Measurements from ENCODE around the gene EXOC7.

Gene EXOC7

DNA sequence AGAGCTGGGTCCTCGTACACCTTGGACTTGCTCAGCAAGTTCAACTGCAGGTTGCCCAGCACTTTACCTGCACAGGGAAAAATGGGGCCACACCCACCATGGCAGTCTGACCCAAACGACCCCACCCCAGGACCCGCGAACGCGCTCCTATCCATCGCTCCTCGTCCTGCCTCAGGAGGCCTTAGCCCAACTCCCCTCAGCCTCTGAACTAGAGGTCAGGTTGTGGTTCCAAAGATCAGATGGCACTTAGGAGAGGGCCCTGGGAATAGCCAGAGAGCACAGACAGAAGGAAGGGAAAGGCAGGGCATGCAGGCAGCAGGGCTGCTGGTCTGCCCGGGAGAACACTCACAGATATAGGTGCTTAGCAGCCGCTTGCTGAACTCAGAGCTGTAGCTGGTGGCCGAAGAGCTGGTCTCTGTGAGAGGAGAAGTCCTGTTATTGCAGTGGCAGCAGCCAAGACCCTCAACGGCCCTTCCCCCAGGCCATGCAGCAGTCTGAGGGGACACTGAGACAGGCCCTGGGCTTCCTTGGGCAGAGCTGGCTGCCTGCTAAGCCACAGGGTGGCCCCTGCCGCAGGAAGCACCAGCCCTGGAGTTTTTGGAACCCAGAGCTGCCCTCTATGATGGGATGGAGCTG lies 17.7 kb downstream of the EXOC7 start:
- no peak for DNase-seq (ENCODE audit: extremely low read depth, low read depth)
- H3K4me3 ChIP-seq (replicated peaks; ENCODE audit: low read depth, low read length) = no peak overlapping the region
- TF ChIP-seq, protein P1, sequence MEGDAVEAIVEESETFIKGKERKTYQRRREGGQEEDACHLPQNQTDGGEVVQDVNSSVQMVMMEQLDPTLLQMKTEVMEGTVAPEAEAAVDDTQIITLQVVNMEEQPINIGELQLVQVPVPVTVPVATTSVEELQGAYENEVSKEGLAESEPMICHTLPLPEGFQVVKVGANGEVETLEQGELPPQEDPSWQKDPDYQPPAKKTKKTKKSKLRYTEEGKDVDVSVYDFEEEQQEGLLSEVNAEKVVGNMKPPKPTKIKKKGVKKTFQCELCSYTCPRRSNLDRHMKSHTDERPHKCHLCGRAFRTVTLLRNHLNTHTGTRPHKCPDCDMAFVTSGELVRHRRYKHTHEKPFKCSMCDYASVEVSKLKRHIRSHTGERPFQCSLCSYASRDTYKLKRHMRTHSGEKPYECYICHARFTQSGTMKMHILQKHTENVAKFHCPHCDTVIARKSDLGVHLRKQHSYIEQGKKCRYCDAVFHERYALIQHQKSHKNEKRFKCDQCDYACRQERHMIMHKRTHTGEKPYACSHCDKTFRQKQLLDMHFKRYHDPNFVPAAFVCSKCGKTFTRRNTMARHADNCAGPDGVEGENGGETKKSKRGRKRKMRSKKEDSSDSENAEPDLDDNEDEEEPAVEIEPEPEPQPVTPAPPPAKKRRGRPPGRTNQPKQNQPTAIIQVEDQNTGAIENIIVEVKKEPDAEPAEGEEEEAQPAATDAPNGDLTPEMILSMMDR (IDR thresholded peaks at IDR 0.05; ENCODE audit: low read depth, low read length, missing control alignments) = no peak

DNA sequence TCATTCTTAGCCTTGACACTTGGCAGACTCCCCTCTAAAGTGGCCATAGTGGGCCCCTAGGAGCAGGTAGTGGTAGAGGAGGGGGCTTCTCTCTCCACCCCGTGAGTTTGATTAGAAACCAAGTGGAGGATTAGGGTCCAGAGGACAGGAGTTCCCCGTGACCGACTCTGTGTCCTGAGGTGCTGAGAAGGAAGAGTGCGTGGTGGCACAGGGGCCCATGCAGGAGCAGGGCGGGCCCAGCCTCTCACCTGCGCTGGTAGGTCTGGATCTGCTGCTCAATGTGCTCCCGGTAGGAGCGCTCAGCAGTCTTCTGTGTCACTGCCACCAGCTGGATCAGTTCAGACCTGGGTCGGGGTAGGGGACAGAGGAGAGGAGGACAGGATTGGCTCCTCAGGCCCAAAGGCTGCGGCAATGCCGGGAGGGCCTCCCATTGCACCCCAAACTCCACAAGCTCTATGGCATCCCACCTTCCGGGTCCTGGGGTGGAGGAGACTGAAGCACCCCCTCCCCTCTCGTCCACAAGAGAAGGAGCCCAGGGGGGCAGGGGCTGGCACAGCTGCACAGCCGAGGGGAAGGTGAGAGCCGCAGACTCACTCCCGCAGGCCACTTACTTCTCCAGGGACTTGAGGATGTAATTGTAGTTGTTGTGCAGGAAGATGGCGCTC lies 18.4 kb downstream of the EXOC7 start:
- no peak overlapping the region for H3K4me3 ChIP-seq (replicated peaks; ENCODE audit: low read depth, low read length)
- DNase-seq (ENCODE audit: extremely low read depth, low read depth) = no peak
- TF ChIP-seq, protein P1 (IDR thresholded peaks at IDR 0.05; ENCODE audit: low read depth, low read length, missing control alignments) = no peak

DNA sequence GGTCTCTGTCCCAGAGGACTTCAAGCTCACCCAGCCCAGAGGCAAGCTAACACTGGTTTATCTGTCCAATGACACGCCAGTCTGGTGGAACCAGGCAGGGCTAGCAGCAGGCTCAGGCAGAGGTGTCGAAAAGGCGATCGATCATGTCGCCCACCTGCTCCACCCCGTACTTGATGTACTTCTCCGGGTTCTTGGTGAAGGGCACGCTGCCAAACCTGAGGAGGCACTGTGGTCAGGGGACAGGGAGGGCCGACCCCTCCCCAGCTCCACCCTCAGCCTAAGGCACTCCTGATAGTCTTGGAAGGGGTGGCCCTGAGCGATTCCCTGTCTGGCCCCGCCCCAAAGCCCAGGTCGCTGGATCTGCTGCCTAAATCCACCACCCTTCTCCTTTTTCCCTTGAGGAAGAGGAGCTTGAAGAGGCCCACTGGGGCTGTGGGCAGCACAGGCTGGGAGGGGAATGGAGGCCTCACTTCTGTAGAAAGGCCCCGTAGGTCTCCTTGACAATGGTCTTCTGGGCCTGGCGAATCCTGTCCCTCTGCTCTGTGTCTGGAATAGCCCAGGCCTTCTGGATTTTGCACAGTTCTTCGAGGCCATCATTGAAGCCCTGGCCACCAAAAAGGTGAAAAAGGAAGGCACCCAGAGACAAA lies 19.9 kb downstream of the EXOC7 start:
- TF ChIP-seq, protein P1 (IDR thresholded peaks at IDR 0.05; ENCODE audit: low read depth, low read length, missing control alignments) = no peak
- H3K4me3 ChIP-seq (replicated peaks; ENCODE audit: low read depth, low read length) = no peak overlapping the region
- DNase-seq (ENCODE audit: extremely low read depth, low read depth) = no peak

DNA sequence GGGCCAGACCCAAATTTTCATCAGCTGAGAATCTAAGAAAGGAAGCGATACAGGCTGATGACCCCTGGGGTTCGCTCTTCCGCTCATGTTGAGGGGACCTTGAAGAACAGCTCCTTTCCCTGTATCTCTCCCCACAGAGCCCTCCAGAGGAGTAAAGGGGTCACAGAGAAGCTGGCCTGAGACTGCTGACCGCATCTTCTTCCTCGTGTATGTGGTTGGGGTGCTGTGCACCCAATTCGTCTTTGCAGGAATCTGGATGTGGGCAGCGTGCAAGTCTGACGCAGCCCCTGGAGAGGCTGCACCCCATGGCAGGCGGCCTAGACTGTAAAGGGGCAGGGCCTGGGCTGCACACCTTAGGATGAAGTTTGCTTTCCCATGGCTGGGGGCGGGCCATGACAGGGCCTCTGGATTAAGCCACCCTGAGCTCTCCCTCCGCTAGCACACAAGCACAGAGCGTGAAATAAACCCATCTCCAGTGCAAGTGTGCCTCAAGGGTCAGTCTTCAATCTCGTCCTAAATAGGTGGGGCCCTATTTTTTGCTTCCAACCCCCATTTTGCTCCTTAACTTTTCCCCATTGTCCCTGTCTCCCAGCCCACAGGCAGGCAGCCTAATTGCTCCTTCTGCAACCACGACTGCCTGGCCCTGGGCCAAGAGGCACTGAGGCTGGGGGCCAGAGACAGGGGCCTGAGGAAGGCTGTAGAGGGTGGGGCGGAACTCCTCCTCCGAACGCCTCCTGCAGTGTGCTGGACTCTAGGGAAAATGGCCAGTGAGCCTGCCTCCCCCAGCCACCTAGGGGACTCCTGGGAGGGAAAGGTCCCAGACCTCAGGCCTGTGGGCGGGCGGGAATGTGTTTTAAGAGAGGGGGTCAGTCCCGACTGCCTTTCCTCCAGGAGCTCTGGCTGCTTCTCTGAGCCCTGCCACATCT lies 21.0 kb downstream of the EXOC7 start:
- no peak for DNase-seq (ENCODE audit: extremely low read depth, low read depth)
- TF ChIP-seq, protein P1 (IDR thresholded peaks at IDR 0.05; ENCODE audit: low read depth, low read length, missing control alignments) = no peak
- no peak overlapping the region for H3K4me3 ChIP-seq (replicated peaks; ENCODE audit: low read depth, low read length)

DNA sequence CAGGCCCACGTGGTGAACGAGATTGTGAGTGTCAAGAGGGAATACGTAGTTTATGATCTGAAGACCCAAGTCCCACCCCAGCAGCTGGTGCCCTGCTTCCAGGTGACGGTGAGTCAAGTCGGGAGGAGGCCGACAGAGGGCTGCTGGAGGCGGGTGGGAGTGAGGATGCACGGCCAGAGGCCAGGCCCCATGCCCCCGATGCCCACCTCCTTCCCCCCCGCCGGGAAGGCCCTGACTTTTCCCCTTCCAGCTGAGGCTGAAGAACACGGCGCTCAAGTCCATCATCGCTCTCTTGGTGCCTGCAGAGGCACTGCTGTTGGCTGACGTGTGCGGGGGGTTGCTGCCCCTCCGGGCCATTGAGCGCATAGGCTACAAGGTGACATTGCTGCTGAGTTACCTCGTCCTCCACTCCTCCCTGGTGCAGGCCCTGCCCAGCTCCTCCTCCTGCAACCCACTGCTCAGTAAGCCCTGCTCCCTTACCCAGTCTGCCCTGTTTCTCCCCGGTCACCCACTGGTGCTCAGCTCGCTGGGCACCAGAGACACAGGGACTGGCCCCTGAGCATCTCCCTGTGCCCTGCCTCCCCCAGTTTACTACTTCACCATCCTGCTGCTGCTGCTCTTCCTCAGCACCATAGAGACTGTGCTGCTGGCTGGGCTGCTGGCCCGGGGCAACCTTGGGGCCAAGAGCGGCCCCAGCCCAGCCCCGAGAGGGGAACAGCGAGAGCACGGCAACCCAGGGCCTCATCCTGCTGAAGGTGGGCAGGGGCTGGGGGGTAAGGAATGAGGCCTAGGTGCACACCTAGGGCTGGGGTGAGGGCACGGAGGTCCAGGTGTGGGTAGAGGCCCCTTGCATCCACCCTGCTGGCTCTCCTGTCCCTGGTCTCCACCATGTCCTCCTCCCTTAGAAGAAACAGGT lies 22.0 kb downstream of the EXOC7 start:
- no peak for DNase-seq (ENCODE audit: extremely low read depth, low read depth)
- no peak overlapping the region for H3K4me3 ChIP-seq (replicated peaks; ENCODE audit: low read depth, low read length)
- TF ChIP-seq, protein P1 (IDR thresholded peaks at IDR 0.05; ENCODE audit: low read depth, low read length, missing control alignments) = no peak
